Neural cell (in vitro differentiated cells): ENCODE measurements around the gene DCTD.

Experiments used
- CTCF ChIP-seq: fragments of 450-650 bp; IDR thresholded peaks from 2 replicates; pipeline ENCODE4 v1.5.1; 2014; ENCODE audit warnings: antibody characterized with exemption, mild to moderate bottlenecking, moderate library complexity; ENCODE audit not compliant: poor library complexity, severe bottlenecking
- POLR2AphosphoS5 ChIP-seq: IDR thresholded peaks from 2 replicates; pipeline ENCODE4 v1.6.1; 2012
- TF ChIP-seq, protein P1 (sequence below): IDR thresholded peaks from 2 replicates; pipeline ENCODE4 v1.6.1; 2012; ENCODE audit warnings: borderline replicate concordance

DNA sequence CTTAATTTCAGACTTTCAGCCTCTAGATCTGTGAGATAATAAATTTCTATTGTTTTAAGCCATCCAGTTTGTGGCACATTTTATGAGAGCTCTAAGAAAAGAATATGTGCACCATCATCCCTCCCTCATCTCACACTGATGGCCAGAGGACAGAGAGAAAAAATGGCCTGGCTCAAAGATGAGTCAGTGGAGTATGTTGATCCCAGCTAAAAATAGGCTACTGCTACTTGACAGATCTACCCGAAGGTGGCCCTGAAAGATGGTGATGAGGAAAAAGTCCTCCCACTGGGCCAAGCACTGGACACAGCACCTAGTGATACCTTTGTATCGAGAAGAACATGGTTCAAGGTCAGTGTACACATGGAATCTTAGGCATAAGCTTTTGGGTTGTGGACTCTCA, 38.2 kb upstream of the DCTD start:
- no peak for TF ChIP-seq CTCF
- no peak for TF ChIP-seq POLR2AphosphoS5
- TF ChIP-seq, protein P1, sequence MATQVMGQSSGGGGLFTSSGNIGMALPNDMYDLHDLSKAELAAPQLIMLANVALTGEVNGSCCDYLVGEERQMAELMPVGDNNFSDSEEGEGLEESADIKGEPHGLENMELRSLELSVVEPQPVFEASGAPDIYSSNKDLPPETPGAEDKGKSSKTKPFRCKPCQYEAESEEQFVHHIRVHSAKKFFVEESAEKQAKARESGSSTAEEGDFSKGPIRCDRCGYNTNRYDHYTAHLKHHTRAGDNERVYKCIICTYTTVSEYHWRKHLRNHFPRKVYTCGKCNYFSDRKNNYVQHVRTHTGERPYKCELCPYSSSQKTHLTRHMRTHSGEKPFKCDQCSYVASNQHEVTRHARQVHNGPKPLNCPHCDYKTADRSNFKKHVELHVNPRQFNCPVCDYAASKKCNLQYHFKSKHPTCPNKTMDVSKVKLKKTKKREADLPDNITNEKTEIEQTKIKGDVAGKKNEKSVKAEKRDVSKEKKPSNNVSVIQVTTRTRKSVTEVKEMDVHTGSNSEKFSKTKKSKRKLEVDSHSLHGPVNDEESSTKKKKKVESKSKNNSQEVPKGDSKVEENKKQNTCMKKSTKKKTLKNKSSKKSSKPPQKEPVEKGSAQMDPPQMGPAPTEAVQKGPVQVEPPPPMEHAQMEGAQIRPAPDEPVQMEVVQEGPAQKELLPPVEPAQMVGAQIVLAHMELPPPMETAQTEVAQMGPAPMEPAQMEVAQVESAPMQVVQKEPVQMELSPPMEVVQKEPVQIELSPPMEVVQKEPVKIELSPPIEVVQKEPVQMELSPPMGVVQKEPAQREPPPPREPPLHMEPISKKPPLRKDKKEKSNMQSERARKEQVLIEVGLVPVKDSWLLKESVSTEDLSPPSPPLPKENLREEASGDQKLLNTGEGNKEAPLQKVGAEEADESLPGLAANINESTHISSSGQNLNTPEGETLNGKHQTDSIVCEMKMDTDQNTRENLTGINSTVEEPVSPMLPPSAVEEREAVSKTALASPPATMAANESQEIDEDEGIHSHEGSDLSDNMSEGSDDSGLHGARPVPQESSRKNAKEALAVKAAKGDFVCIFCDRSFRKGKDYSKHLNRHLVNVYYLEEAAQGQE: no peak
